Stimulated activated CD8-positive, alpha-beta memory T cell treated with anti-CD3 and anti-CD28 coated beads, Interleukin-15, amount 100 ng/mL, for 1 hour (primary cell): ENCODE measurements around the gene PPP1R1B.
A peak's percentile ranks its signal among the peaks of the same experiment; 100 is the strongest.

Source experiments
- DNase-seq: peaks from one replicate; pipeline ENCODE4 v3.0.0-alpha.2; 2020; ENCODE audit warnings: low read depth

PPP1R1B gene

DNA sequence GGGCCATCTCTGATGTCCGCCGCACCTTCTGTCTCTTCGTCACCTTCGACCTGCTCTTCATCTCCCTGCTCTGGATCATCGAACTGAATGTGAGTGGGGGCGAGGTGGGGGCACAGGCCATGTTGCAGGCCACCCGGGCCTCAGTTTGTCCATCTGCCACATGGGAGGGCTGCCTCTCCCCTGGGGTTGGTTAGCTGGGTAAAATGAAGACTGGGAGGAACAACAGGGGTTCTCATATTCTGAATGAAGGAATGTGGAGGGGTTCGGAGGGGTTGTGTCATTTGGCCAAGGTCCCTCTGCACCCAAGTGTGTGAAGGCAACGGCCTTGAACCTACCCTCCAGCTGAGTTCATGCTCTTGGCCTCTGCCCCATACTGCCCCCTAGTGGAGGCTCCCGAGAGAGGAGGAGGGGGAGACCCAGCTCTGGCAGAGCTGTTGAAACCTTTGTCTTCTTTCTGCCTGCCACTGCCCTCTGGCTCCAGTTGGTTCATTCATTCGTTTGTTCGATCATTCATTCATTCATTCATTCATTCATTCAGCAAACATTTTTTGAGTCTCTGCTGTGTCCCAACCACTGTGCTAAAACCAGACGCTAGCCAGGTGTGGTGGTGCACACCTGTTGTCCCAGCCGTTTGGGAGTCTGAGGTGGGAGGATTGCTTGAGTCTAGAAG is 27.0 kb downstream of the PPP1R1B start:
- DNase-seq: peak; percentile 70

DNA sequence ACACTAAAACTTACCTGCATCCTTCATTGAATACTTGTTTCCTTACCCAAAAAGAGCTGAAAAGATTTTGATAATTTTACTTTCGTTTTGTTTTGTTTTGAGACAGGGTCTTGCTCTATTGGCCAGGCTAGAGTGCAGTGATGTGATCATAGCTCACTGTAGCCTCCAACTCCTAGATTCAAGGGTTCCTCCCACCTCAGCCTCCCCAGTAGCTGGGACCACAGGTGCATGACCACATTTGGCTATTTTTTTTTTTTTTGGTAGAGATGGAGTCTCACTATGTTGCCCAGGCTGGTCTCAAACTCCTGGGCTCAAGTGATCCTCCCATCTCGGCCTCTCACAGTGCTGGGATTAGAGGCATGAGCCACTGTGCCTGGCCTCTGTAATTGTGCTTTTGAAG is 28.4 kb downstream of the PPP1R1B start:
- no peak for DNase-seq

DNA sequence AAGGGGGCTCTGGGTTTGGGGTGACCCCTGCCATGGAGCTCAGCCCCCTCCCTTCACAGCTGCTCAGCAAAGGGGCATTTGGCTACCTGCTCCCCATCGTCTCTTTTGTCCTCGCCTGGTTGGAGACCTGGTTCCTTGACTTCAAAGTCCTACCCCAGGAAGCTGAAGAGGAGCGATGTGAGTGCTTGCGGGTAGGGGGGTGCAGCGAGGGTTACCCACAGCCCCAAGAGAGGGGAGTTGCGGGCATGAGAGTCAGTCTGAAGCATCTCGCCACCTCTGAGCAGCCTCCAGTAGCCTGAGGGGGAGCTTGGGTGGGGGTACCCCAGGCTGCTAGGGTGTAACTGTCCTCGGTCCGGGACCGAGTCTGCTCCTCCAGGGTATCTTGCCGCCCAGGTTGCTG is 31.6 kb downstream of the PPP1R1B start:
- DNase-seq: no peak

DNA sequence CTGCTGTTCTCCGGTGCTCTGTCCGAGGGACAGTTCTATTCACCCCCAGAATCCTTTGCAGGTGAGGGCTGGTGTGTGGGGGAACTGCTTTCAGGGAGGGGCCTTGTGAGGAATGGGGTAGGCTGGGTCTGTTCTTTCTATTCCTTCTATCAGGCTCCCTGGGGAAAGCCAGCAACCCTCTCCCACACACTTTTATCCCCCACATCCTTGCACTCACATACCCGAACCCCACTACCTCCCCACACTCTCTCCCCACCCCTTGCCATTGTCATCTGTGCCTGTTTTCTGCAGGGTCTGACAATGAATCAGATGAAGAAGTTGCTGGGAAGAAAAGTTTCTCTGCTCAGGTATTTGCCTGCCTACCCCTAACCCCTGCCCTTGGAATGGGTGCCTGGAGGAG is 32.0 kb downstream of the PPP1R1B start:
- DNase-seq: no peak

DNA sequence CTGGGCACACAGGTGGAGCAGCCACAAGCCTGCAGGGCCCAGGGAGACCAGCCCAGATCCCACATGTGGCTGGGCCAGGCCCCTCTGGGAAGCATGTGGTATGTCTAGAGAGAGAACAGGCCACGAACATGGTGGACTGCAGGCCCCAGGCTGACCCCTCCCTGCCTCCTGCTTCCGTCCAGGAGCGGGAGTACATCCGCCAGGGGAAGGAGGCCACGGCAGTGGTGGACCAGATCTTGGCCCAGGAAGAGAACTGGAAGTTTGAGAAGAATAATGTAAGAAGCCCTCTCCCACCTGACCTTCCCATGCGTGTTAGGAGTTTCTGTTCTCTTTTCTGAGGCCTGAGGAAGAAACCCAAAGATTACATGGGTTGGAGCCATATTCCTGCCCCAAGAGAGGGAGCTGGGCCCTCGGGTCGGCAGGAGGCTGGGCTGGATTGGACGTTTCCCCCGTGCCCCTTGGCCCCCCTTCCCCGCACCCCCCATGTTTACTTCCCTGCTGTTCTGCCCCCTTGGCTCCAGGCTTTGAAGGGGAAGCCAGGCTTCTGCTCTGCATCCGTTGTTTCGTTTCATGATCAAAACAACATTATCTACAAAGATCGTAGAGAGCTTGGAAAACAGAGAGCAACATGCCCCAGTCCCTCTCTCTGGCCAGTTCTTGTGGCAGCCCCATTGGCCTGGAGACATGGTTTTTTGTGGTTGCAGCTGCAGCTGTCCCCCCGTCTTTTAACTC is 32.7 kb downstream of the PPP1R1B start:
- DNase-seq: no peak

DNA sequence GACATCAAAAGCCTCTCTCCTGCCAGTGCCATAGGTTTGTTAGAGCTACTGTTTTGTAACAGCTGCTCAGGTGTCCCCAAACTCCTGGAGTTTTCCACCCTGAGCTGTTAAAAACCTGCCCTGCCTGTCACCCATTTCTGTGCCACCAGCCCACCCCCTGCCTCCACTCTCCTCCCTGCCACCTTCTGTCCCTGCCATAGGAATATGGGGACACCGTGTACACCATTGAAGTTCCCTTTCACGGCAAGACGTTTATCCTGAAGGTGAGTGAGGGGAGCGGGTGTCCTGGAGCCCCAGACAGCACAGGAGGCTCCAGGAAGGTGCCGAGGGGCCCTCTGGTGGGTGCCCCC is 33.2 kb downstream of the PPP1R1B start:
- DNase-seq: no peak

DNA sequence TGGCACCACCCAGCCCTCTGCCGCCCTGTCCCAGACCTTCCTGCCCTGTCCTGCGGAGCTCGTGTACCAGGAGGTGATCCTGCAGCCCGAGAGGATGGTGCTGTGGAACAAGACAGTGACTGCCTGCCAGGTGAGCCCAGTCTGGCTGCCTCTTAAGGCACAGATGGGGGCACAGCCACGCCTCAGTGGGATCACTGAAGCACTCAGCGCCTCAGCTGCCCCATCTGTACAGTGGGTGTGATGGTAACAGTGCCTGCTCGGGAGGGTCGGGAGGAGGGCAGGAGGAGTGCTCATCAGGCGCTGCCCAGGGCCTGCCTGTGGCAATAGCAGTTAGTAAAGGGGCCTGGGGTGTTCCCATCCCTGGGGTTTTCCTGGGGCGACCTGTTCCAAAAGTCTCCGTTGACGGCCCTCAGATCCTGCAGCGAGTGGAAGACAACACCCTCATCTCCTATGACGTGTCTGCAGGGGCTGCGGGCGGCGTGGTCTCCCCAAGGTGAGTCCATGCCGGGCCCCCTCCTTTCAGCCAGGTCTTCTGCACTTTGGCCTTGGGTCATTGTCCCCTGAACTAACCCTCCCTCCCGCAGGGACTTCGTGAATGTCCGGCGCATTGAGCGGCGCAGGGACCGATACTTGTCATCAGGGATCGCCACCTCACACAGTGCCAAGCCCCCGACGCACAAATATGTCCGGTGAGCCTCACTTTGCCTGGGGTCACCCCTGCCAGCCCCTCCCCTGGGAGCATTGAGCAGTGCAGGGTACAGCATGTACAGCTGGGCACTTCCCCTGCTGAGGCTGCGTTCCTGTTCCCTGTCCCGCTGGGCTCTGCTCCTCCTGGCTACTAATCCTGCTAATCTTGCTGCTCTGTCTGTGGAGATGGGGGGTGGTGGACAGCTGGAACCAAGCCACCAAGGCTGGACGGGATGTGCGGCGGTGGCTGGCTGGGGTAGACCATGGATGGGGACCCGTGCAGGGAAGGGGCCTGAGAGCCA is 33.9 kb downstream of the PPP1R1B start:
- DNase-seq: no peak

DNA sequence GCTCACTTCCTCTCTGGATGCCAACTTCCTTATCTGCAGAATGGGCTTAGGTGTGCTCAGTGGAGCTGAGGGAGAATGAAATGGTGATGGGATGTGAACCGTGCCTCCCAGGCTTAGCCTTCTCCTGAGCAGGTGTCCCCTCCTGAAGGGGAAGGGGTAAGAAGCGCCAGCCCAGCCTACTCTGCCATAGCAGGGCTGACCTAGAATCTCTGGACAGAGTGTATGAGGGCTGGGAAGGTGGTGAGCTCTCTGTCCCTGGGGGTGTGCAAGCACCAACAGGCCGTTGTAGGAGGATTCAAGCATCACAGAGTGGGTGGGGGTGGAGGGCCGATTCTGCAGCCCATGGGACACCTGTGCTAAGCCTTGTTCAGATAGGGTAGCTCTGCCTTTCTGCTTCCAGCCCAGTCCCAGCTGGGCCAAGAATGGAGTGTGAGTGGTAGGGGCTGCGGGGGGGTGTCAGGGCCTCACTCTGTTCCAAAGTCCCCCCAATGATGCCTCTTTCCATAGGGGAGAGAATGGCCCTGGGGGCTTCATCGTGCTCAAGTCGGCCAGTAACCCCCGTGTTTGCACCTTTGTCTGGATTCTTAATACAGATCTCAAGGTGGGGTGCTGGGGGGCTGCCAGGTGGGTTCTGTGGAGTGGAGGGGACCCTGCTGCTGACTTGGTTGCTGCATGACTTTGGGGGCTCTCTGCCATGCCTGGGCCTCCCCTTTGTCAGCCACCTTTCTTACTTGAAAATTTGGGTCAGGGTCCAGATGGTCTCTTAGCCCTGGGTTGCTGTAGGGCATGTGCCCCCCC is 35.2 kb downstream of the PPP1R1B start:
- no peak for DNase-seq

DNA sequence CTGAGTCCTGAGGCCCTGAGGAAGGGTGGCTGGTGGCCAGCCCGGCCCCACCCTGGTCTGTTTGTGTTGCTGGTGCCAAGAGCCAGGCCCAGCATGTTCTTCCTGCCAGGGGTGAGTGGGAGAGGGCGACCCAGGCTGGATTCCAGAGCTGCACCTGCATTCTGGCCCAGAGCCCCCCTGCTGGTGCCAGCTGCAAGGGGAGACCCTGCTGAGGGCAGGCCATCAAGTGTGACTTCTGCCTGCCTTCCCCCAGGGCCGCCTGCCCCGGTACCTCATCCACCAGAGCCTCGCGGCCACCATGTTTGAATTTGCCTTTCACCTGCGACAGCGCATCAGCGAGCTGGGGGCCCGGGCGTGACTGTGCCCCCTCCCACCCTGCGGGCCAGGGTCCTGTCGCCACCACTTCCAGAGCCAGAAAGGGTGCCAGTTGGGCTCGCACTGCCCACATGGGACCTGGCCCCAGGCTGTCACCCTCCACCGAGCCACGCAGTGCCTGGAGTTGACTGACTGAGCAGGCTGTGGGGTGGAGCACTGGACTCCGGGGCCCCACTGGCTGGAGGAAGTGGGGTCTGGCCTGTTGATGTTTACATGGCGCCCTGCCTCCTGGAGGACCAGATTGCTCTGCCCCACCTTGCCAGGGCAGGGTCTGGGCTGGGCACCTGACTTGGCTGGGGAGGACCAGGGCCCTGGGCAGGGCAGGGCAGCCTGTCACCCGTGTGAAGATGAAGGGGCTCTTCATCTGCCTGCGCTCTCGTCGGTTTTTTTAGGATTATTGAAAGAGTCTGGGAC is 36.0 kb downstream of the PPP1R1B start:
- DNase-seq: no peak

DNA sequence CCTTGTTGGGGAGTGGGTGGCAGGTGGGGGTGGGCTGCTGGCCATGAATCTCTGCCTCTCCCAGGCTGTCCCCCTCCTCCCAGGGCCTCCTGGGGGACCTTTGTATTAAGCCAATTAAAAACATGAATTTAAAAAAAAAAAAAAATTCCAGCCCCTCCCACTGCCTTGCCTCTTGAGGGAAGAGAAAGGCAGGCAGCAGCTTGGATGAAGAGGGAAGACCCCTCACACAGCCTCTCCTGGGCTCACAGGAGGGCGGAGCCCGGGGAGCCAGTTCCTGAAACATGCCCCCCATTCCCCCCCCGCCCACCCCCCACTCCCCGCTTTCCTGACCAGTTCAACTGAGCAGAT is 36.6 kb downstream of the PPP1R1B start:
- no peak for DNase-seq

DNA sequence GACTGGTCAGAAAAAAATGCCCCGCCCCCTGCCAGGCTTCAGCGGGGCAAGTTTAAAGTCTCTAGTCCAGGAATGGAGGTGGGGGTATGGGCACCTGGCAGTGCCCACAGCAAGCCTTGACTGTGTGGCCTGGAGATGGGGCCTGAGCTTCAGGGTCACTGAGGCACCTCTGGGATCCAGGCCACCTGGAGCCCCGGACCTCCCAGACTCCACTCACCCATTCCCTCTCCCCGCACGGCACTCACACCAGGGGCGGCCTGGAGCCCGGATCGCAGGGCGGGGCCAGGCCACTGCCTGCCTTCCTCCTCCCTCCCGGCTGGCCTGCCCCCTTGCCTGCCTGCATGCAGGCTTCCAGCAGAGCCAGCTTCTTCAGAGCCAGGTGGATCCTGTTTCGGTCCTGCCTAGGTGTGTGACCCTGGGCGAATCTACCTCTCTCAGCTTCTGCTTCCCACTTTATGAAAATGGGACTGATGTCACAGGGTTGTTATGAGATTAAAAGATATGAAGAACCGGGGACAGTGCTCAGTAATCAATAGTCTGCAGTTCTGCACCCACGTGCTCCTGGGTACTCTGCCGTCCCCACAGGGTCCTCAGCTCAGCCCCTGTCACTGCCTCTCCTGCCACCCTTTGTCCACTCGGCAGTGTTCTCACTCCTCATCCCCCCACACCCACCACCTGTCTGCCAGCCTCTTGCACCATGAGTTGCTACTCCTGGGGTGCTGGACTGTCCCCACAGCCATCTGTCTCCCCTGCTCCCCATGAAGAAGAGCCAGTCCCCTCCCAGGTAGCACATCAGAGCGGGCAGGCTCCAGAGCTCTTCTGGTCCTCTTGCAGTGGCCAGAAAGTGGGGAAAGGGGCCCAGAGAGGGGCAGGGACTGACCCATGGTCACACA is 37.2 kb downstream of the PPP1R1B start:
- DNase-seq: no peak

DNA sequence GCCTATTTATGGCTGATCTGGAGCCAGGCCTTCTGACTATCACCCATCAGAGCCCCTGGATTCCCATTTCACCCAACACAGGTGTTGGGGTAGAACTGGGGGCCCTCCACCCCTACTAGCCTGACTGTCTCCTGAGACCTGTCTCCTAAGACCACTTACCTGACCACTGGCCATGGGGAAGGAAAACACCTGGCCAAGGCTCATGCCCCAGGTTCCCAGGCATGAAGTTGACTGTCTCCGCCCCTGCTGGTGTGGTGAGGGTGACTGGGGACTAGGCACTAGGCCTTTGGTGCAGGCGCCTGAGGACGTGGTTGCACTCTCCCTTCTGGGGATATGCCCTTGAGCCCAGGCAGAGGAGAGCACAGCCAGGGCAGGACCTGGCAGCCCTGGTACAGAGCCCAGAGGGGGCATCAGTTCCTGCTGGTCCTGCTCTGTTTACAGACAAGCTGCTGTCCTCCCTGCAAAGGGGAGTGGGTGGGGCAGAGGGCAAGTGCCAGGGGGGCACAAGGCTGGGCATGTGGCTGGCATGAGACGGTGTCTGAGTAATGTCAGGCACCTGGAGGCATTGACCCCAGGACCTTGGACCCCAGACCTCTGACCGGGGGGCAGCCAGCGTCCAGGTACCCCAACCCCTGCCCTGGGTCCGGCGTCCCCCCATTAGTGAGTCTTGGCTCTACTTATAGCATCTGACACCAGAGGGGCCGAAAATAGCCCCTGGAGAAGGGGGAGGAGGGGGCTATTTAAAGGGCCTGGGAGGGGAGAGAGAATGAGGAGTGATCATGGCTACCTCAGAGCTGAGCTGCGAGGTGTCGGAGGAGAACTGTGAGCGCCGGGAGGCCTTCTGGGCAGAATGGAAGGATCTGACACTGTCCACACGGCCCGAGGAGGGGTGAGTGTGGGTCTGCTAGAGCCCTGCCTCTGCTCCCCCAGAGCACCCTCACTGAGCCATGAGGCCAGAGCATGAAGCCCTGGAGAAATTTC is 38.1 kb downstream of the PPP1R1B start, which contains the start of gene TCAP:
Gene TCAP (plus strand): TSS at position 769 of the 981 bp plus-strand sequence. CDS start 11 bp downstream, at position 780.
- no peak for DNase-seq

DNA sequence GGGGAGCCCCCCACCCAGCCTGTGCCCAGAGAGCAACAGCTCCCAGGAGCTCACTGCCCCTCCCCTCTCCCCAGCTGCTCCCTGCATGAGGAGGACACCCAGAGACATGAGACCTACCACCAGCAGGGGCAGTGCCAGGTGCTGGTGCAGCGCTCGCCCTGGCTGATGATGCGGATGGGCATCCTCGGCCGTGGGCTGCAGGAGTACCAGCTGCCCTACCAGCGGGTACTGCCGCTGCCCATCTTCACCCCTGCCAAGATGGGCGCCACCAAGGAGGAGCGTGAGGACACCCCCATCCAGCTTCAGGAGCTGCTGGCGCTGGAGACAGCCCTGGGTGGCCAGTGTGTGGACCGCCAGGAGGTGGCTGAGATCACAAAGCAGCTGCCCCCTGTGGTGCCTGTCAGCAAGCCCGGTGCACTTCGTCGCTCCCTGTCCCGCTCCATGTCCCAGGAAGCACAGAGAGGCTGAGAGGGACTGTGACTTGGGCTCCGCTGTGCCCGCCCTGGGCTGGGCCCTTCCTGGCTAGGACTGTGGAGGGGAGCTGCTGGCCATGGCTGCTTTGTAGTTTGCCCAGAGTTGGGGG is 39.0 kb downstream of the PPP1R1B start:
- DNase-seq: no peak

DNA sequence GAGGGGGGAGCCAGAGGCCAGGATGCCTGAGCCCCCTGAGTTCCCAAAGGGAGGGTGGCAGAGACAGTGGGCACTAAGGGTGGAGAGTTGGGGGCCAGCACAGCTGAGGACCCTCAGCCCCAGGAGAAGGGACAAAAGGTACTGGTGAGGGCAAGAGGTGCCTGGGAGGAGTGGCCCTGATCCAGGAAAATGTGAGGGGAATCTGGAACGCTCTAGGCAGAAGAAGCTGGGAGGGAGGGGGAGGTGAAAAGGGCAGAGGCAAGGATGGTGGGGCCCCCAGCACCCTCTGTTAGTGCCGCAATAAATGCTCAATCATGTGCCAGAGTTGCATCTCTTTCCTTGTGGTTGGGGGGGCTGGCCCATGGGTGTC is 39.5 kb downstream of the PPP1R1B start:
- no peak for DNase-seq

DNA sequence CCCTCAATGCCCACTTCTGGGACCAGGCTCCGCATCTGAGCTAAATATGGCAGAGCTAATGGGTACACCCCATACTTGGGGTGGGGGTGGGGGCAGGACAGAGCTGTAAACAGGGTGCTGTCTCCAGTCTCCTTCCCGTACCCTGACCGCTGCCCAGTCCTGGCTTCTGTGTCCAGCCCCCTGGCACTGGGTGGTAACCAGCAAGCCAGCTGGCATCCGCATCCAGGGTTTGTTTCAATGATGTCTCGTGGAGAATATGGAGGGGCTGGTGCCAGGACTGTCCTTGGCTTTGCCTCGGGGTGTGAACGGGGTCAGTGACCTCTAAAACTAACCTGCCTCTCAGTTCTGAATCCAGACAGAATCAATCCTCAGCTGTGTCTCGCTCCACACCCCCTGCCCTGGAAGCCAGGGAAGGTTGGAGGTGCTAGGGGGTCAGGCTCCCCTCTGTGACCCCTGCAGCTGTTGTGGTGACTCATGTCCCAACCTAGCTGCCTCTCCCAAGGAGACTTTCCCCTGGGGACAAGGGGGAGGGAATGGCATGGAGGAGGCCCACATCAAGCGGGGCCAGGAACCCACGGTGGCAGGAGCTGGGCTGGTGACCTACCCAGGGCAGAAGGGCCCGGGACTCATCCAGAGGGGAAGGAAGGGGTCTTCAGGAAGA is 40.0 kb downstream of the PPP1R1B start:
- no peak for DNase-seq

DNA sequence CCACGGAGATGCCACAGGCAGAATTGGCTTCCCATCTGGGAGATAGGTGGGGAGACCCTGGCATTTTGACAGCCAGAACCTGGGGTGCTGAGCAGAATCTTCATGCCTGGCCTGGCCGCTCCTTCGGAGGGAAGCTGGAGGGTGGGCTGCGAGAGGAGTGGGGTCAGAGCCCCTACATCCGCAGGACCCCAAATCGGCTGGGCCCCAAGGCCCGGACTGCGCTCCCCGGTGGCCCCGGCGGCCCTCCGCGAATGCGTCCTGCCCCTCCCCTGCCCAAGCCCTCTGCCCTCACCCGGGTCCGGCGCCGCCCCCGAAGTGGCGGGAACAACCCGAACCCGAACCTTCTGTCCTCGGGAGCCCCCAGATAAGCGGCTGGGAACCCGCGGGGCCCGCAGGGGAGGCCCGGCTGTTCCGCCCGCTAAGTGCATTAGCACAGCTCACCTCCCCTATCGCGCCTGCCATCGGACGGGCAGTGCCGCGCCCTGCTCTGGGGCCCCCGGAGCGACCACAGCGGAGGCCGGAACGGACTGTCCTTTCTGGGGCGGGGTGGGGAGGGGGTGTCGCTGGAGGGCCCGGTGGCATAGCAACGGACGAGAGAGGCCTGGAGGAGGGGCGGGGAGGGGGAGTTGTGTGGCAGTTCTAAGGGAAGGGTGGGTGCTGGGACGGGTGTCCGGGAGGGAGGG is 40.7 kb downstream of the PPP1R1B start:
- DNase-seq: no peak
